Measurements from ENCODE around the gene JMJD8.

GRCh38 chr16:648071-648780 lies 35.9 kb downstream of the JMJD8 start:
- TF ChIP-seq CTCF (IDR thresholded peaks at IDR 0.05; ENCODE audit: insufficient read depth, low read length, poor library complexity, severe bottlenecking), result peak; percentile 82
- TF ChIP-seq EZH2phosphoT487 (conservative IDR thresholded peaks at IDR 0.05; ENCODE audit: low read length), result no peak

All from SU-DHL-6 (cell line).